HL-60/S4 (cell line): ENCODE data around the gene RTN4RL2.

Experiments
- in situ Hi-C: fragments of 300-500 bp; cut with MboI; formaldehyde crosslinking; loops from 2 replicates; pipeline ENCODE4 v1.14.3; 2022; ENCODE audit warnings: low sequenced_read_pairs

Gene RTN4RL2

GRCh38 chr11:57477507-57478189 is 17.3 kb downstream of the RTN4RL2 start:
- in situ Hi-C loops: no loop called here

DNA sequence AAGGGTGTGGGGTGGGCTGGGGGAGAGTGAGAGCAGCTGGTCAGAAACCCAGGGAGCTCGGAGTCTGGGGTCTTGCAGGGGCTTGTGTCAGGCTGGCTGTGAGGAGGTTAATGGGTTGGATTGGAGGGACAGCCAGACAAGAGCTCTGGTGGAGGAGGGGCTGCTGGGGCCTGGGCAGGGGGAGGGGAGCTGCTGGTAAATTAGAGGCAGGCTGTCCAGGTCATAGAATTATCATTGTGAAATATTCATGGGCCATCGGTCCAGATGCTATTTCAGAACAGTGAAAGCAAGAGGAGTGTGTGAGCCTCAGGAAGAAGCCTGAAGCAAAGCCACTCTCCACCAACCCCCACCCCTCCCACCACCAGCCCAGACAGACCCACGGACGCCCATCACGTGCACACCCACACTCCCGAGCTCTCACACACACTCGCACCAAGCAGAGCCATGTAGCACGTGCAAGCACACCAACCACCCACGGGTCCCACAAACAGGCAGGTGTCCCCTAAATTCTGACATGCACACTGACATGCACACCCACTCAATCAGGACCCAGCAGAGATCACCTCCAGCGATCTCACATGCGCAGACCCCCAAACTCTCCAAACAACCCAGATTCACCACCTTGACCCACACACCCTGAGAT is 18.8 kb downstream of the RTN4RL2 start:
- in situ Hi-C loops: no loop called here

DNA sequence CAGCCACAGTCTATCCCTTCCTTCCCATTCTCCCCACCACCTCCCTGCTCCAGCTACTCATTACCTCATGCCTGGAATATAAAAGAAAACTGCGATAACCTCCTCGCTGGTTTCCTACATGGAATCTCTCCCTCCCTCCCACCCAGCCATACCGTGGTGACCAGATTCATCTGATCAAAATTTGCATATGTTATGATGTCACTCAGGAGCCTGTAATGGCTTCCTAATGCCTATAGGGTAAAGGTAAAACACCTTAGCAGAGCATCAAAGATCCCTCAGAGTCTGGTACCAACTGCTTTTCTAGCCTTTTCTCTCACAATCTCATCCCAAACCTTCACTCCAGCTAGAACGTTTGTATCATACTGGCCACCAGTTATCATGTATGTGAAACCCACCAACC is 19.6 kb downstream of the RTN4RL2 start:
- in situ Hi-C loops: no loop called here

- in situ Hi-C loops: no loop called here
Measured at GRCh38 chr11:57480409-57481137, 20.2 kb downstream of the RTN4RL2 start.

DNA sequence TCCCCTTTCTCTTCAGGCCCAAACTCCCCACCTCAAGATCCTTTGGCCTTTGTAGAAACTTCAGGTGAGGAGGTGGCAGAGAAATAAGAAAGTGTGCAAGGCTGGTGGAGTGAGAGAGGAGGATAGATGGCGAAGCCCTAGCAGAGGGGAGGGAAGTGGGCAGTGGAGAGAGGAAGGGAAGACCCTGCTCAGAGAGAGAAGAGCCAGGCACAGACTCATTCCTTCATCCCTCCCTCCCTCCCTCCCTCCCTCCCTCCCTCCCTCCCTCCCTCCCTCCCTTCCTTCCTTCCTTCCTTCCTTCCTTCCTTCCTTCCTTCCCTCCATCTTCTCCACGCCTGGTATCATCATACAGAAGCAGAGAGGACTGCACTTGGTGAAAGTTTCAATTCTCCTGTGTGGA is 21.0 kb downstream of the RTN4RL2 start:
- in situ Hi-C loops: no loop called here

DNA sequence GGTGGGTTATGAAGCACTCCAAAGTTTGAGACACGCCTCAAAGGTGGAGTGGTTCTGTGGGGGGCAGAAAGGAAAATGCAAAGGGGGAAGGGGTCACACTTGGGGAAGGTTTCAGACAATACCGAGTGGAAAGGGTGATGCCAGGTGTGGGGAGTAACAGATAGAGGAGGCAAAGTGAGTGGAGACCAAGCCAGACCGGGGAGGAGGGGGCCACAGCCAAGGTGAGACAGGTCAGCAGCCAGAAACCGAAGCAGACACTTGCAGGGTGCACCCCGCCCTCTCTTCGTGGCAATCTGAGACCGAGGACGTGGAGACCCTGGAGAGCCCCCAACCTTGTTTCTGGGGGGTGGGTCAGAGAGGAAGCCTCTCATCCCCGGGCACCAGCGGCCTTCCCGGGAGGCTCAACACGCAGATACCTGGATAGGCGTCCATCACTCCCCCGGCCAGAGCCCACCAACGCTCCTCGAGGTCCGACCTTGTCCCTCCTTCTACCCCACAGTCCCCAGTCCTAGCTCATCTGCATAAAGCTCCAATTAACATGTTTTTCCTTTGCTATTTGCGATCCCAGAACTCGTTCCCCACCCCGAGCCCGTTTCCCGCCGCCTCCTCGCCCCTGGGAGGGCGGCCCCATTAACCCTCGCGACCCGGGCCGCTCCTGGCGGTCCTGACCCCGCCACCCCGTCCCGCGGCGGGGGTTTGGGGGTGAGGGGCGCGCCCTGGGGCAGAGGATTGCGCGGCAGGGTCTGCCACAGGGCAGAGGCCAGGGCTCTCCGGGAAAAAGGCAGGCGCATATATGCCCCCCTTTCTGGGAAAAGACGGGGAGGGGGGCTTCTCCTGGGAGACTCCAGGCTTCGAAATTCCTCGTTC is 21.8 kb downstream of the RTN4RL2 start:
- in situ Hi-C loops: no loop called here

GRCh38 chr11:57482782-57483561 is 22.6 kb downstream of the RTN4RL2 start:
- in situ Hi-C loops: no loop called here

- in situ Hi-C loops: no loop called here
Measured at GRCh38 chr11:57483562-57483918, 23.2 kb downstream of the RTN4RL2 start.

DNA sequence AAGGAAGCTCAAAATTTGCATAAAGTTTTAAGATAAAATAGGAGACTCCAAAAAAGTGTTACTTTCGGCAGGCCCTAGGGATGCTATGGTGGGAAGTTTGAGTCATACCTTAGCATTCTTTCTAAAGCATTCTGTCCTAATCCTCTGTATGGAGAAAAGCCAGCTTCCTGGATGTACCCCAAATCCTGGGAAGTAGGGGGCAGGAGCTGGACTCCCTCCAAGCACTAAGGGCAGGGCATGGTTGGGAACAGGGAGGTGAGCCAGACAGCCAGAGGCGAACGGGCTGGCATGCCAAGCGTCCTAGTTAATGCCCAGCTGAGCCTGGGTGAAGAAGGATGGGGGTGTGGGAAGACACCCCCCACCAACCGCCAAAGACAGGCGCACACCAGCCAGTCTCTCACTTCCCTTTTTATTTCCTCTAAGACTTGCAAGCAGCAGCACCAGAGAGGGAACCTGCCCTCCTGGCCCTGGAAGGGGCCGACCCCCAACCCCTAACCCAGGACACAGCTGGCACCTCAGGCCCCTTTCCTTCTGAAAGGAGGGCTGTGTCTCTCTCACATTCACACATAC is 23.9 kb downstream of the RTN4RL2 start:
- in situ Hi-C loops: no loop called here

- in situ Hi-C loops: no loop called here
Measured at GRCh38 chr11:57485217-57485990, 25.1 kb downstream of the RTN4RL2 start.

DNA sequence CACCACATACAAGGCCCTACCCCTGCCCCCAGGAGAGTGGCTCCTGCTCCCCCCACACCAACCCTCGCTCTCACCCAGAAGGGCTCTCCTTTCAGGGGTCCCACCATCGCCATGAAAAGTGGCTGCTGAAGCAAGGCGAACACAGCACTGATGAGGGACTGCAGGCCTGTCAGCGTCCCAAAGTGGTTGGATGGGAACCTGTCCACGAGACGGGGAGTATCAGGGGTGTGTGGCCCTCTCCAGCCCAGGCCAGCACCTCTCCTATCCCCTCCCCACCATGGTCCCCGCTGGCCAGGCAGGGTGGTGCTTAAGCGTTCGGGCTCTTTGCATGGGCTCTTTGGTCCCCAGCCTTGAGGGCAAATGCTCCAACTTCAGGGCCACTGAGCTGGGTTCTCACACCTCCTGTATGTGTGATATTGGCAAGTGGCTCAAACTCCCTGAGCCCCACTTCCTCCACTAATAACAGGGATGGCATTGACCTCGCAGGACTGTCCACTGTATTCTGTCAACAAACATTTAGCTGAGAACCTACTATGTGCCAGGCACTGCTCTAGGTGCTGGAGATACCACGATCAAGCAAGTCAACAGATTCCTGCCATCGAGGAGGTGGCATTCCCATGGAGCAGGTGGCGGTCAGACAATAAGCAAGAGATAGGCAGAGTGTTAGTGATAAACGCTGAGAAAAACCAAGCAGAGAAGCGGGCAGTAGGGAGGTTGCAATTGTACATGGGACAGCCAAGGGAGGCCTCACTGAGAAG is 26.9 kb downstream of the RTN4RL2 start:
- in situ Hi-C loops: no loop called here

DNA sequence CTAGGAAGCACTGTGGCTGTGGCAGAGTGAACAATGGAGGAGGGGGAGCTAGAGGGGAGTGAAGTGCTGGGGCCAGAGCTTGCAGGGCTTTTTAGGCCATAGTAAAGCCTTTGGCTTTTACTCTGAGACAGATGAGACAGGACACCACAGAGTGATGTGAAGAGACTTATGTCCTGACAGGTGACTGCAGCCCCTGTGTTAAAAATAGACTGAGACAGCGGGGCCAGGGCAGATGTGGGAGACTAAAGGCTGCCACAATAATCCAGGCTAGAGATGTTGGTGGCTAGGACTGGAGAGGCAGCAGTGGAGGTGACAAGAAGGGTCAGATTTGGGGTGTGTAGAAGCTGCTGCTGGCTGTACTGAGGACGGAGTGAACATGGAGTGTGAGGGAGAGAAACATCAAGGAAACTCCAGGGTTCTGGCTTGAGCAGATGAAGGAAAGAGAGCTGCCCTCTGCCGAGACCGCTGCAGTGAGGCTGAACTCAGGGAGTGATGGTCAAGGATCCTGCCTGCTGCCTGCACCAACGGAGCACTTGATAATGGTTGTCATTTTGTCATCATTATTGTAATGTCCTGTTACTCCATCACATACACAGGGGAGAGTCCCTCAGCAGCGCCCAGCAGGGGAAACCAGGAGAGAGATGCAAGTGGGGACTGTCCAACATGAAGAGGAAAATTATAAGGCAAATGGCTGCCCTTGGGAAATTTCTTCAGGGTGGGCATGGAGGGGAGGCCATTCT is 27.8 kb downstream of the RTN4RL2 start:
- in situ Hi-C loops: no loop called here

- in situ Hi-C loops: no loop called here
Measured at GRCh38 chr11:57490456-57491248, 30.3 kb downstream of the RTN4RL2 start.

GRCh38 chr11:57491371-57492061 is 31.2 kb downstream of the RTN4RL2 start:
- in situ Hi-C loops: no loop called here

- in situ Hi-C loops: no loop called here
Measured at GRCh38 chr11:57493507-57494503, 33.5 kb downstream of the RTN4RL2 start.
